Upper lobe of right lung (tissue), 1 donor: ENCODE results near the gene TYW3. TPM values are rescaled to one million over a fixed set of nuclear protein-coding genes. Genes with fewer than 3 reads are reported as not detected.

Experiments
- ATAC-seq: fragments of 200-7000 bp; cut with Tn5 transposase; one replicate; pipeline ENCODE4 v1.9.1; 2020; ENCODE audit warnings: mild to moderate bottlenecking, moderate library complexity
- DNase-seq: peaks from one replicate; pipeline ENCODE4 v3.0.0-alpha.2; 2020
- H3K27ac ChIP-seq: fragments of 200-600 bp; one replicate; pipeline ENCODE4 v1.8.0; 2022
- H3K27me3 ChIP-seq: fragments of 200-600 bp; one replicate; pipeline ENCODE4 v1.8.0; 2022; ENCODE audit warnings: mild to moderate bottlenecking
- H3K36me3 ChIP-seq: fragments of 200-600 bp; one replicate; pipeline ENCODE4 v1.8.0; 2022
- H3K4me1 ChIP-seq: fragments of 200-600 bp; one replicate; pipeline ENCODE4 v1.8.0; 2022
- H3K4me3 ChIP-seq: fragments of 200-600 bp; one replicate; pipeline ENCODE4 v1.8.0; 2022; ENCODE audit warnings: mild to moderate bottlenecking
- H3K9me3 ChIP-seq: fragments of 200-600 bp; one replicate; pipeline ENCODE4 v1.8.0; 2022
- CTCF ChIP-seq: fragments of 200-600 bp; IDR thresholded peaks from one replicate; pipeline ENCODE4 v1.8.0; 2022; ENCODE audit warnings: antibody characterized with exemption
- intact Hi-C: fragments of 100-400 bp; cut with DNase I; formaldehyde crosslinking; loops from one replicate; pipeline ENCODE4 v1.11.0; 2022
- long read RNA-seq: library from polyadenylated mRNA; unstranded; transcript quantifications from one replicate; pipeline ENCODE4 v2.0.0, GENCODE V29; 2021
- total RNA-seq: library from RNA; stranded (reverse); fragmentation: NEBNext Ultra II Directional; extraction: Animal tissue kit (Norgen Biotek cat#: 25700); gene quantifications from one replicate; pipeline ENCODE4 v1.2.1, GENCODE V29; 2021
- donor health status: DM: no; HTN: yes; CAD: no; lungs with severe emphysema.

The TYW3 gene
- total RNA-seq, result 18.4 TPM
- long read RNA-seq, transcript TYW3-201 (6 exons, 3,430 nt), result major isoform, 16 of 18 reads
- long read RNA-seq, partial matches to known transcripts, result 0 of 18 reads
- long read RNA-seq, other reads (novel, unspliced or antisense), result 2 of 18 reads

DNA sequence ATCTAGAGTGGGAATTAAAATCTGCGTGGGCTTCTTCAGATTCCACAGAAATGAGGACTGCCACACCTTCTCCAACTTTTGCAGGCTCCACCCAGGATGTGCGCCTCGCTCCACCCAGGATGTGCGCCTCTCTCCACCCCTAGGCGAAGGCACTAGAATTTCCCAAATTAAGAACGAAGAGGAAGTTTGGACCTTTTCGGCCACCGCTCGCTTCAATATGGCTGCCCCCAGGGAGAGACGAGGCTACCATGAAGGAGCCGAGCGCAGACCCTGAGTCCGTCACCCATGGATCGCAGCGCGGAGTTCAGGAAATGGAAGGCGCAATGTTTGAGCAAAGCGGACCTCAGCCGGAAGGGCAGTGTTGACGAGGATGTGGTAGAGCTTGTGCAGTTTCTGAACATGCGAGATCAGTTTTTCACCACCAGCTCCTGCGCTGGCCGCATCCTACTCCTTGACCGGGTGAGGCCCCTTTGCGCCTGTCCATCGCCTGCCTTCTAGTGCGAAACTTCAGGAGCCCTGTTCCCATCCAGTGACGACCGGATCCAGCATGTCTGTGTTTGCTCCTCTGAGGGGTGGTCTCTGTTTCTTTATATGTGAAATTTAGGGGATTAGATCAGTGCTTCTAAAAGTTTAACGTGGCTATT, at the start of gene TYW3, which contains the start of gene CRYZ:
TYW3 (plus strand) TSS at position 193 of the 644 bp plus-strand sequence; CDS start at position 286, 93 bp downstream.
CRYZ (minus strand) TSS at position 91 of the 644 bp plus-strand sequence. CDS start 8,229 bp downstream, outside the sequence.
- ATAC-seq (peak; percentile 98), DNase-seq (peak; percentile 92)
- Histone ChIP-seq H3K4me1 (peaks cover 18% of the 10 kb centered on the region), H3K36me3 (peaks cover 20% of the 10 kb centered on the region), H3K9me3 (no peaks in the 10 kb centered on the region), H3K27ac (peak within 1 kb of the TSS; percentile 95), H3K27me3 (no peaks in the 10 kb centered on the region), H3K4me3 (peak within 1 kb of the TSS; percentile 81)
- intact Hi-C loops, result no loop called here
- no peak for TF ChIP-seq CTCF

- no peak overlapping the region for H3K4me3 ChIP-seq
- no peaks in the 10 kb centered on the region for H3K27me3 ChIP-seq
- DNase-seq (no peak), ATAC-seq (no peak)
- H3K36me3 ChIP-seq, result no peaks in the 10 kb centered on the region
- no peak for TF ChIP-seq CTCF
- intact Hi-C loops, result no loop called here
- no peaks in the 10 kb centered on the region for H3K4me1 ChIP-seq
- no peak overlapping the region for H3K27ac ChIP-seq
- no peaks in the 10 kb centered on the region for H3K9me3 ChIP-seq
These were observed 49.3 kb upstream of the TYW3 start for GRCh38 chr1:74683656-74684055.

DNA sequence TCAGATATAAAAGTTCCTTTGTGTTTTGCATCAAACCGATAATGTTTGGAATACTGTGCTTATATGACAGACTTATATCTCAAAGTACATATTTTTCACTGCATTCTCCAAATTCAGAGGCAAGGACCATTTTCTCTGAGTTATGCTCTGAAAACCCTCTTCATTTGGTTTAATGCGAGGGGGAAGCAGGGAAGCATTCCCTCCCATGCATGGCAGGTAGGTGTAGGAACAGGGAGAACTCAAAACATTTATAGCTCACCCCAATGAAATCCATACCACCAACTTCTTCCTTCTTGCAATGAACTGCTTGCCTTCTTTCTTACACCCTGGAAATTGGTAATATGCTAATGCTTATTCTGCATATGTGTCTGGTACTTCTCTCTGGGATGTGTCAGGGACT, 48.7 kb upstream of the TYW3 start:
- DNase-seq (no peak), ATAC-seq (no peak)
- Histone ChIP-seq H3K27ac (no peak overlapping the region), H3K9me3 (no peaks in the 10 kb centered on the region), H3K4me3 (no peak overlapping the region), H3K36me3 (no peaks in the 10 kb centered on the region), H3K27me3 (no peaks in the 10 kb centered on the region), H3K4me1 (no peaks in the 10 kb centered on the region)
- TF ChIP-seq CTCF, result no peak
- intact Hi-C loops, result no loop called here

- TF ChIP-seq CTCF, result no peak
- intact Hi-C loops, result no loop called here
- ATAC-seq (no peak), DNase-seq (no peak)
- H3K4me3 ChIP-seq, result no peak overlapping the region
- no peaks in the 10 kb centered on the region for H3K27me3 ChIP-seq
- H3K9me3 ChIP-seq, result no peaks in the 10 kb centered on the region
- no peaks in the 10 kb centered on the region for H3K4me1 ChIP-seq
- H3K27ac ChIP-seq, result no peak overlapping the region
- H3K36me3 ChIP-seq, result no peaks in the 10 kb centered on the region
These were observed 46.0 kb upstream of the TYW3 start for GRCh38 chr1:74686928-74687327.

- no peak for DNase-seq
- intact Hi-C loops, result no loop called here
- H3K36me3 ChIP-seq, result no peaks in the 10 kb centered on the region
- no peaks in the 10 kb centered on the region for H3K27me3 ChIP-seq
- H3K27ac ChIP-seq, result no peak overlapping the region
- H3K9me3 ChIP-seq, result no peaks in the 10 kb centered on the region
- peak; percentile 65 for ATAC-seq
- no peak overlapping the region for H3K4me3 ChIP-seq
- H3K4me1 ChIP-seq, result no peaks in the 10 kb centered on the region
- peak; percentile 87 for TF ChIP-seq CTCF
These were observed 43.2 kb upstream of the TYW3 start for GRCh38 chr1:74689621-74690363.
